CD4-positive, alpha-beta memory T cell (primary cell): Measurements from ENCODE around the gene PRKG1. TPM values are rescaled to one million over a fixed set of nuclear protein-coding genes. Genes with fewer than 3 reads are reported as not detected.
A peak's percentile ranks its signal among the peaks of the same experiment; 100 is the strongest.

Experiments used
- CTCF ChIA-PET: fragments of 350-600 bp; sonication (Branson Sonifier 250); formaldehyde crosslinking; loops from one replicate; lab custom pipeline; 2021; ENCODE audit warnings: inconsistent platforms; ENCODE audit not compliant: partially characterized antibody; lab: Charles Lee
- POLR2A ChIA-PET: fragments of 350-600 bp; sonication (Branson Sonifier 250); formaldehyde crosslinking; loops from one replicate; lab custom pipeline; 2021; ENCODE audit not compliant: partially characterized antibody; lab: Charles Lee
- DNase-seq, 5 donors: peaks; one replicate each; pipeline versions ENCODE4 v3.0.0 to v3.0.0-alpha.2; 2020 to 2022; ENCODE audit warnings: mixed read lengths in 1 of 5
- H3K27ac ChIP-seq: one replicate; pipeline ENCODE4 v1.7.0; 2013; ENCODE audit warnings: low read depth, low read length
- H3K27me3 ChIP-seq: 2 replicates; pipeline ENCODE4 v1.7.0; 2013; ENCODE audit warnings: mild to moderate bottlenecking, low read length, moderate library complexity; ENCODE audit not compliant: insufficient read depth
- H3K36me3 ChIP-seq: 2 replicates; pipeline ENCODE4 v1.7.0; 2013; ENCODE audit warnings: mild to moderate bottlenecking, low read length, moderate library complexity; ENCODE audit not compliant: insufficient read depth
- H3K4me1 ChIP-seq: 2 replicates; pipeline ENCODE4 v1.7.0; 2013; ENCODE audit warnings: mild to moderate bottlenecking, low read length, moderate library complexity; ENCODE audit not compliant: insufficient read depth
- H3K4me3 ChIP-seq, 2 donors: one replicate each; pipeline ENCODE4 v1.7.0; 2013; ENCODE audit warnings: low read length in 2 of 2, mild to moderate bottlenecking in 1 of 2
- H3K9me3 ChIP-seq, 2 donors: one replicate each; pipeline ENCODE4 v1.7.0; 2013; ENCODE audit warnings: low read length in 2 of 2, control low read depth in 1 of 2; ENCODE audit not compliant: control insufficient read depth in 1 of 2
- H3K27ac Mint-ChIP-seq, 7 donors: one replicate each; pipeline ENCODE4 v1.8.0; 2020 to 2021; ENCODE audit warnings: mixed read lengths in 7 of 7, mild to moderate bottlenecking in 6 of 7, inconsistent platforms in 3 of 7, moderate library complexity in 3 of 7
- H3K27me3 Mint-ChIP-seq, 2 donors: one replicate each; pipeline ENCODE4 v1.8.0; 2020 to 2021; ENCODE audit warnings: mixed read lengths in 2 of 2
- H3K36me3 Mint-ChIP-seq, 2 donors: one replicate each; pipeline ENCODE4 v1.8.0; 2020 to 2021; ENCODE audit warnings: mixed read lengths in 2 of 2, inconsistent platforms in 1 of 2, mild to moderate bottlenecking in 1 of 2
- H3K4me1 Mint-ChIP-seq, 4 donors: one replicate each; pipeline ENCODE4 v1.8.0; 2020 to 2021; ENCODE audit warnings: mixed read lengths in 4 of 4, mild to moderate bottlenecking in 1 of 4
- H3K4me3 Mint-ChIP-seq, 8 donors: one replicate each; pipeline ENCODE4 v1.8.0; 2020 to 2021; ENCODE audit warnings: mixed read lengths in 8 of 8, mild to moderate bottlenecking in 7 of 8, moderate library complexity in 6 of 8, inconsistent platforms in 3 of 8
- H3K9me3 Mint-ChIP-seq, 8 donors: one replicate each; pipeline ENCODE4 v1.8.0; 2020 to 2021; ENCODE audit warnings: mixed read lengths in 8 of 8, mild to moderate bottlenecking in 5 of 8, inconsistent platforms in 3 of 8, moderate library complexity in 1 of 8
- intact Hi-C: fragments of 100-400 bp; cut with micrococcal nuclease; formaldehyde crosslinking; loops from one replicate; pipeline ENCODE4 v1.15.1; 2023
- polyA plus RNA-seq, 2 donors: library from polyadenylated mRNA; unstranded; fragments of 300-500 nt; fragmentation: Illumina TruSeq; gene quantifications; one replicate each; pipeline ENCODE4 v1.2.3, GENCODE V29; 2021
- total RNA-seq, 2 experiments: library from RNA; stranded (reverse); gene quantifications; one replicate each; pipeline ENCODE4 v1.2.3, GENCODE V29; 2021

Gene PRKG1
- total and polyA plus RNA-seq, 4 experiments from 2014 or later, result 0.06 to 0.20 TPM; not detected in 2

GRCh38 chr10:51502124-51502523 is 427.8 kb downstream of the PRKG1 start:
- Mint-ChIP-seq H3K27me3 (no peaks in the 10 kb centered on the region), H3K36me3 (no peaks in the 10 kb centered on the region), H3K9me3 (peaks cover 0 to 2% (median 0%) of the 10 kb centered on the region in 8 donors), H3K4me3 (no peak overlapping the region), H3K4me1 (no peaks in the 10 kb centered on the region), H3K27ac (no peak overlapping the region)
- no peaks in the 10 kb centered on the region for H3K9me3 ChIP-seq
- no peaks in the 10 kb centered on the region for H3K4me1 ChIP-seq
- ChIA-PET CTCF (no interaction called here), POLR2A (no interaction called here)
- no peak overlapping the region for H3K27ac ChIP-seq
- H3K36me3 ChIP-seq, result no peaks in the 10 kb centered on the region
- intact Hi-C loops, result no loop called here
- no peak overlapping the region for H3K4me3 ChIP-seq
- DNase-seq, result no peak
- no peaks in the 10 kb centered on the region for H3K27me3 ChIP-seq

- Mint-ChIP-seq H3K36me3 (no peaks in the 10 kb centered on the region), H3K27ac (peak overlapping the region in 1 of 7 donors; percentile 1), H3K9me3 (peaks cover 0 to 2% (median 0%) of the 10 kb centered on the region in 8 donors), H3K4me3 (no peak overlapping the region), H3K27me3 (no peaks in the 10 kb centered on the region), H3K4me1 (no peaks in the 10 kb centered on the region)
- intact Hi-C loops, result no loop called here
- Histone ChIP-seq H3K27me3 (no peaks in the 10 kb centered on the region), H3K4me3 (no peak overlapping the region), H3K36me3 (no peaks in the 10 kb centered on the region), H3K4me1 (no peaks in the 10 kb centered on the region), H3K27ac (no peak overlapping the region), H3K9me3 (no peaks in the 10 kb centered on the region)
- CTCF ChIA-PET, result no interaction called here
- POLR2A ChIA-PET, result no interaction called here
- no peak for DNase-seq
Measured at GRCh38 chr10:51503378-51503777, 429.1 kb downstream of the PRKG1 start.

GRCh38 chr10:51507476-51507875 is 433.2 kb downstream of the PRKG1 start:
- CTCF ChIA-PET, result interaction anchor here (1.0 kb wide), 1 partner anchor 30 kb away, joined by 3 read pairs; no protein-coding TSS in a partner anchor
- no peaks in the 10 kb centered on the region for H3K27me3 ChIP-seq
- no peaks in the 10 kb centered on the region for H3K4me1 ChIP-seq
- POLR2A ChIA-PET, result no interaction called here
- H3K4me3 ChIP-seq, result no peak overlapping the region
- Mint-ChIP-seq H3K27me3 (no peaks in the 10 kb centered on the region), H3K4me1 (no peaks in the 10 kb centered on the region), H3K27ac (no peak overlapping the region), H3K36me3 (no peaks in the 10 kb centered on the region), H3K4me3 (no peak overlapping the region), H3K9me3 (peaks cover 0 to 2% (median 0%) of the 10 kb centered on the region in 8 donors)
- intact Hi-C loops, result no loop called here
- H3K36me3 ChIP-seq, result no peaks in the 10 kb centered on the region
- H3K27ac ChIP-seq, result no peak overlapping the region
- no peak for DNase-seq
- no peaks in the 10 kb centered on the region for H3K9me3 ChIP-seq

DNA sequence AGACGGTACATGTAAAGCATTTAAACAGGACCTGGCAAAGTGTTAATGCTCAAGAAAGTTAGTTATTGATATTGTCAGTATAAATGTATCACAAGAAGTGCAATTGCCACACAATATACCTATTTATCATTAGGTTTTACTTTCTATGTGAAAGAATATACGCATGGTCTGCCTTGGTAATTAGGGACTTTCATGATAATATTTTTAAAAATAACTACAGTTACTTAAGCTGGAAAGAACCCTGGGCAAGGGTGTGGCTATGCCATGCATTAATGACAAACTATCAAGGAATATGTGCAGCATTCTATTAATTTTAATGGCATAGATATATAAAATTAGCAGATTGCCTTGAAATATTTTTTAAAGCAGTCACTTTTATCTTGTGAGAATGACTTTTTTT is 433.9 kb downstream of the PRKG1 start:
- Mint-ChIP-seq H3K4me3 (no peak overlapping the region), H3K36me3 (no peaks in the 10 kb centered on the region), H3K9me3 (peaks cover 0 to 2% (median 0%) of the 10 kb centered on the region in 8 donors), H3K4me1 (no peaks in the 10 kb centered on the region), H3K27me3 (no peaks in the 10 kb centered on the region), H3K27ac (no peak overlapping the region)
- ChIA-PET CTCF (no interaction called here), POLR2A (no interaction called here)
- Histone ChIP-seq H3K27ac (no peak overlapping the region), H3K4me3 (no peak overlapping the region), H3K27me3 (no peaks in the 10 kb centered on the region), H3K4me1 (no peaks in the 10 kb centered on the region), H3K9me3 (no peaks in the 10 kb centered on the region), H3K36me3 (no peaks in the 10 kb centered on the region)
- no peak for DNase-seq
- intact Hi-C loops, result no loop called here

- DNase-seq, result no peak
- H3K27ac ChIP-seq, result no peak overlapping the region
- Mint-ChIP-seq H3K27me3 (no peaks in the 10 kb centered on the region), H3K27ac (no peak overlapping the region), H3K36me3 (no peaks in the 10 kb centered on the region), H3K4me1 (no peaks in the 10 kb centered on the region), H3K4me3 (no peak overlapping the region), H3K9me3 (peaks cover 0 to 2% (median 0%) of the 10 kb centered on the region in 8 donors)
- no peaks in the 10 kb centered on the region for H3K4me1 ChIP-seq
- intact Hi-C loops, result no loop called here
- H3K9me3 ChIP-seq, result no peaks in the 10 kb centered on the region
- ChIA-PET POLR2A (no interaction called here), CTCF (no interaction called here)
- H3K36me3 ChIP-seq, result no peaks in the 10 kb centered on the region
- no peaks in the 10 kb centered on the region for H3K27me3 ChIP-seq
- H3K4me3 ChIP-seq, result no peak overlapping the region
Measured at GRCh38 chr10:51510231-51510630, 435.9 kb downstream of the PRKG1 start.

DNA sequence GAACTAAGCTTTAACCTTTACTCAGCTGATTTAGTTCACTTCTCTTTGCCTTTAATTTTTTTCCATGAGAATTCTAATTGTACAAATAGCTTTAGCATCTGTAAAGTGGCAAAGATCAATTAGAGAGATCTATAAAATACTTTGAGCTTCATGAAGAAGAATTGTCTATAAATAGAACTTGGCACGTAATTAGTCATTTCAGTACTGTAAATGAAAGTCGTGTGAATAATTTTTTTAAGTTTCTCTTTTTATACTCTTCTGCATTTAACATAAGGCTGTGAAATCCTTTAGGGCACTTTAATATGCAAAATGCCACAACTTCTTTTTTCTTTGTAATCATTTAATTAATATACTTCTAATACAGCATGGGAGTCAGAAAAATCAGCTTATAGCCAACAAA is 447.3 kb downstream of the PRKG1 start:
- H3K4me3 ChIP-seq, result no peak overlapping the region
- peaks cover 0 to 4% (median 2%) of the 10 kb centered on the region in 8 donors for H3K9me3 Mint-ChIP-seq
- no peaks in the 10 kb centered on the region for H3K4me1 ChIP-seq
- intact Hi-C loops, result no loop called here
- H3K36me3 Mint-ChIP-seq, result no peaks in the 10 kb centered on the region
- H3K4me3 Mint-ChIP-seq, result no peak overlapping the region
- no peak overlapping the region for H3K27ac ChIP-seq
- CTCF ChIA-PET, result no interaction called here
- POLR2A ChIA-PET, result no interaction called here
- H3K27me3 Mint-ChIP-seq, result peaks cover 0 to 1% of the 10 kb centered on the region in 2 donors
- no peak for DNase-seq
- H3K27ac Mint-ChIP-seq, result no peak overlapping the region
- H3K4me1 Mint-ChIP-seq, result peaks cover 0 to 1% (median 0%) of the 10 kb centered on the region in 4 donors
- H3K36me3 ChIP-seq, result no peaks in the 10 kb centered on the region
- no peaks in the 10 kb centered on the region for H3K9me3 ChIP-seq
- no peaks in the 10 kb centered on the region for H3K27me3 ChIP-seq

GRCh38 chr10:51522858-51523257 is 448.6 kb downstream of the PRKG1 start:
- Histone ChIP-seq H3K9me3 (no peaks in the 10 kb centered on the region), H3K4me3 (no peak overlapping the region), H3K36me3 (no peaks in the 10 kb centered on the region), H3K27me3 (no peaks in the 10 kb centered on the region), H3K27ac (no peak overlapping the region), H3K4me1 (no peaks in the 10 kb centered on the region)
- POLR2A ChIA-PET, result no interaction called here
- CTCF ChIA-PET, result no interaction called here
- H3K4me3 Mint-ChIP-seq, result no peak overlapping the region
- peaks cover 0 to 1% (median 0%) of the 10 kb centered on the region in 4 donors for H3K4me1 Mint-ChIP-seq
- no peak for DNase-seq
- H3K9me3 Mint-ChIP-seq, result peaks cover 0 to 4% (median 0%) of the 10 kb centered on the region in 8 donors
- no peak overlapping the region for H3K27ac Mint-ChIP-seq
- intact Hi-C loops, result no loop called here
- H3K36me3 Mint-ChIP-seq, result no peaks in the 10 kb centered on the region
- peaks cover 0 to 1% of the 10 kb centered on the region in 2 donors for H3K27me3 Mint-ChIP-seq

GRCh38 chr10:51523440-51523839 is 449.2 kb downstream of the PRKG1 start:
- CTCF ChIA-PET, result no interaction called here
- Histone ChIP-seq H3K27me3 (no peaks in the 10 kb centered on the region), H3K27ac (no peak overlapping the region), H3K36me3 (no peaks in the 10 kb centered on the region), H3K4me1 (no peaks in the 10 kb centered on the region), H3K4me3 (no peak overlapping the region), H3K9me3 (no peaks in the 10 kb centered on the region)
- H3K36me3 Mint-ChIP-seq, result no peaks in the 10 kb centered on the region
- intact Hi-C loops, result no loop called here
- POLR2A ChIA-PET, result no interaction called here
- no peak overlapping the region for H3K27ac Mint-ChIP-seq
- peaks cover 0 to 1% (median 0%) of the 10 kb centered on the region in 4 donors for H3K4me1 Mint-ChIP-seq
- H3K4me3 Mint-ChIP-seq, result no peak overlapping the region
- peaks cover 0 to 2% (median 0%) of the 10 kb centered on the region in 8 donors for H3K9me3 Mint-ChIP-seq
- peaks cover 0 to 1% of the 10 kb centered on the region in 2 donors for H3K27me3 Mint-ChIP-seq
- no peak for DNase-seq
